Astrocyte of the cerebellum (primary cell): ENCODE data around the gene LRRC45.

Source experiments
- DNase-seq: peaks from one replicate; pipeline ENCODE4 v3.0.0-alpha.2; 2011; ENCODE audit warnings: low read depth
- H3K4me3 ChIP-seq: 2 replicates; pipeline ENCODE4 v1.5.1; 2011; ENCODE audit warnings: mild to moderate bottlenecking, low read depth, low read length, moderate library complexity
- in situ Hi-C: cut with HindIII; loops from 2 replicates; pipeline ENCODE4 v1.10.0; 2017; ENCODE audit warnings: low sequenced_read_pairs
- TF ChIP-seq, protein P1 (sequence below): IDR thresholded peaks from 2 replicates; pipeline ENCODE4 v1.5.1; 2012; ENCODE audit warnings: low read length, low read depth, moderate library complexity, mild to moderate bottlenecking; ENCODE audit errors: missing control alignments

LRRC45 gene

DNA sequence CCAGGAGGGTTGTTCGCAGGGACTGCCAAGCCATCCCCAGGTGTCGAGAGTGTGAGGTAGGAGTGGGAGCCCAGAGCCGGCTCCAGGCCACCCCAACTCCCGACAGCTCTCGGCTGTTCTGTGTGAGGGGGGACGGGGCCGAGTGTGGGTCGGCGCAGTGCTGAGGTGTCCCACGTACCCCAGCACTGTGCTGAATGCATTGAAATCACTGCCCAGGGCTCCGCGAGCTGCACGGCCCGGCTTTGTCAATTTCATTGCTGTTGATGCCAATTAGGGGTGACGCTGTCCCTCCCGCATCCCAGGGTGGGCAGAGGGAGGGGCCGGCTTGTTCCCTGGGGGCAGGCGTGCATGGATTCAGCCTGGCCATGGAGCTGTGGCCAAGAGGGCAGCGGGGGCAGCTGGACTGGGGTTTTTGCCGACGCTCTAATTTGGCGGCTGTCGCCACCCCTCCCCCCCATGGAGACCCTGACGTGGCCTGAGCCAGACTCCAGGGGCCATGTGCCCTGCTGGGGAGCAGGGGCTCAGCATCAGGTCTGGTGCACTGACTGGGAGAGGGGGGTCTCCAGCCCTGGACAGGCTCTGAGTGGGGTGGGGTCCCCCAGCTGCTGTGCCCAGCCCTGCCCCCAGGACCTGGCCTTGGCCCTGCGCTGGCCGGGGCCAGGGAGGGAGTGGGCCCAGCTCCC is 14.7 kb upstream of the LRRC45 start:
- no peak for DNase-seq
- in situ Hi-C loops = no loop called here
- TF ChIP-seq, protein P1, sequence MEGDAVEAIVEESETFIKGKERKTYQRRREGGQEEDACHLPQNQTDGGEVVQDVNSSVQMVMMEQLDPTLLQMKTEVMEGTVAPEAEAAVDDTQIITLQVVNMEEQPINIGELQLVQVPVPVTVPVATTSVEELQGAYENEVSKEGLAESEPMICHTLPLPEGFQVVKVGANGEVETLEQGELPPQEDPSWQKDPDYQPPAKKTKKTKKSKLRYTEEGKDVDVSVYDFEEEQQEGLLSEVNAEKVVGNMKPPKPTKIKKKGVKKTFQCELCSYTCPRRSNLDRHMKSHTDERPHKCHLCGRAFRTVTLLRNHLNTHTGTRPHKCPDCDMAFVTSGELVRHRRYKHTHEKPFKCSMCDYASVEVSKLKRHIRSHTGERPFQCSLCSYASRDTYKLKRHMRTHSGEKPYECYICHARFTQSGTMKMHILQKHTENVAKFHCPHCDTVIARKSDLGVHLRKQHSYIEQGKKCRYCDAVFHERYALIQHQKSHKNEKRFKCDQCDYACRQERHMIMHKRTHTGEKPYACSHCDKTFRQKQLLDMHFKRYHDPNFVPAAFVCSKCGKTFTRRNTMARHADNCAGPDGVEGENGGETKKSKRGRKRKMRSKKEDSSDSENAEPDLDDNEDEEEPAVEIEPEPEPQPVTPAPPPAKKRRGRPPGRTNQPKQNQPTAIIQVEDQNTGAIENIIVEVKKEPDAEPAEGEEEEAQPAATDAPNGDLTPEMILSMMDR = no peak
- no peak overlapping the region for H3K4me3 ChIP-seq

DNA sequence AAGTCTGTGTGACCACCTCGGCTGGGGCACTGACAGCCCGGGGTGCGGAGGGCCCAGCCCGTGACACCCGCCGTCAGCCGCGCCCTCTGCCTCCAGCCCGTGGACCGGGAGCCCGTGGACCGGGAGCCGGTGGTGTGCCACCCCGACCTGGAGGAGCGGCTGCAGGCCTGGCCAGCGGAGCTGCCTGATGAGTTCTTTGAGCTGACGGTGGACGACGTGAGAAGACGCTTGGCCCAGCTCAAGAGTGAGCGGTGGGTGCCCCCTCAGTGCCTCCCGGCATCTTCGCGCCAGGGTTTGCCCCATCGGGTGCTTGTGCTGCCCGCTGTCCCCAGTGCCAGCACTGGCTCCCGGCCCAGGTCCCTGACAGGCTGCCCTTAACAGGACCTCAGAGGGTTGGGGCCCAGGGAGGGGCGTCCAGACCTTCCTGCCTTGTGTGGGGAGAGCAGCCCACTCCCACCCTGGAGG is 14.1 kb upstream of the LRRC45 start:
- TF ChIP-seq, protein P1 = no peak
- no peak for DNase-seq
- H3K4me3 ChIP-seq = no peak overlapping the region
- in situ Hi-C loops = no loop called here

DNA sequence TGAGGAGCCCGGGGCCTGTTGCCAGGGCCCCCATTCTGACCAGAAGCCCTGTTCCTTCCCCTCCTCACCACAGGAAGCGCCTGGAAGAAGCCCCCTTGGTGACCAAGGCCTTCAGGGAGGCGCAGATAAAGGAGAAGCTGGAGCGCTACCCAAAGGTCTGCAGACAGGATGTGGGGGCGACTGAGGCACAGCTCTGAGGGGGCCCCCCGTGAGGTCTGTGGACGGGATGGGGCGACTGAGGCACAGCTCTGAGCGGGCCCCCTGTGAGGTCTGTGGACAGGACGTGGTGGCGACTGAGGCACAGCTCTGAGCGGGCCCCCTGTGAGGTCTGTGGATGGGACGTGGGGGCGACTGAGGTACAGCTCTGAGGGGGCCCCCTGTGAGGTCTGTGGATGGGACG is 13.7 kb upstream of the LRRC45 start:
- DNase-seq = no peak
- in situ Hi-C loops = no loop called here
- no peak overlapping the region for H3K4me3 ChIP-seq
- TF ChIP-seq, protein P1 = no peak

DNA sequence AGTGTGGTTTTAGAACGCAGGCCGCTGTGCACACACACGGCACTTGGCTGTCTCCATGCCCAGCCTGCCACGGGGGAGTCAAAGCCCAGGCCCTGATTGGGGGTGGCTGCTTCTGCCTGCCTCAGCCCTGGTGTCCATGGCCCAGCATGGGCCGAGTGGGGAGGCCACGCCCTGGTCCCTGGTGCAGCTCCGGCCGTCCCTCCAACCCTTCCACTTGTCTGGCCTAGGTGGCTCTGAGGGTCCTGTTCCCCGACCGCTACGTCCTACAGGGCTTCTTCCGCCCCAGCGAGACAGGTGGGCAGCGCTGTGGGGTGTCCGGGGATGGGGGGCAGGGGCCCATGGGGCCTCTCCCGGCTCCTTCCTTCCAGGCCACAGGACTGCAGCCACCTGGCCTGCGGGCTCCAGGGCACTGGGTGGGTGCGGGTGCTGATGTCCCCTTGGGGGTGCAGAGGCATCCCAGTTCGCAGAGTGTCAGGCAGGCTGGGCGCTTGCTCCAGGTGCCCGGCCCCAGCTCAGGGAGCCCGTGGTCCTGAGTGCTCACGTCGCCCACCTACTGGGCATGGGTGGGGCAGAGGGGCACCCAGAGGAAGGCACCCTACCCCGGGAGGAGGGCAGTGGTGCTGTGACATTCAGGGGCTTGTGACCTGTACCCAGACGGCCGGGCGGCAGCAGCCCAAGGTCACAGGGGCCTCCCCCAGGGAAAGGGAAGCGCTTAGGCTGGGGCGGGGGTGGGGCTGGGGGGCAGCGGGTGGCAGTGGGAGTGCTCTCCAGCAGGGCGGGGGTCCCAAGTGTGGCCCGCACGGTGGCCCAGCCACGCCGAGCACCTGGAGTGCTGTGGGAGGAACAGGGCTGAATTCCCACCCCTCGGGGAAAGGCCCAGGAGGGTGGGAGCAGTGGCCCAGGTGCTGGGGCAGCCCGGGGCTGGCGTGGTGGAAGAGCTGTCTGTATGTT is 12.3 kb upstream of the LRRC45 start:
- in situ Hi-C loops = no loop called here

DNA sequence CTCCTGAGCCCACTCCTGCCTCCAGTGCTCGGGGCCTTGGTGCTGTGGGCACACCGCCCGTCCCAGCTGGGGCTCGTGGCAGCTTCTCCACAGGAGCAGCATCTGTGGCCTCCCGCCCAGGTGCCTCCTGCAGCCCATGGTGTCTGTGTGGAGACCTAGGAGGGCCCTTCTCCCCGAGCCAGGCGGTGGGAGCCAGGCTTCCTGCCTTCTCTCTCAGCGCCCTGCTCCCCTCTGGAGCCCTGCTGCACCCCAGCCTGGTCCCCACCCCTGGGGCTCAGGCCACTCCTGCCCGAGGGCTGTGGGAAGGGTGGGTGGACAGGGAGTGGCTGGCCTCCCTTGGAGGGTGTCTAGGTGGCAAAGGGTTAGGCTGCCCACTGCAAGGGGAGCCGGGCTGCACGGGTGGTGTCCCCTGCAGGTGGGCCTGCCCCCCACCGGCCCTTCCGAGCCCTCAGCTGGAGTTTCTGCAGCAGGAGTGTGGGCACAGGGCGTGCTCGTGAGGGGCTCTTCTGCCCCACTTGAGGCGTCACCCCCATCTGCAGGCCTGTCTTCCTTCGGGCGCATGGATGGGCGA is 11.4 kb upstream of the LRRC45 start:
- H3K4me3 ChIP-seq = no peak overlapping the region
- TF ChIP-seq, protein P1 = no peak
- in situ Hi-C loops = no loop called here
- DNase-seq = no peak

More for the DNA sequence above, 12.3 kb upstream of the LRRC45 start:
- TF ChIP-seq, protein P1 = no peak
- no peak overlapping the region for H3K4me3 ChIP-seq
- no peak for DNase-seq

DNA sequence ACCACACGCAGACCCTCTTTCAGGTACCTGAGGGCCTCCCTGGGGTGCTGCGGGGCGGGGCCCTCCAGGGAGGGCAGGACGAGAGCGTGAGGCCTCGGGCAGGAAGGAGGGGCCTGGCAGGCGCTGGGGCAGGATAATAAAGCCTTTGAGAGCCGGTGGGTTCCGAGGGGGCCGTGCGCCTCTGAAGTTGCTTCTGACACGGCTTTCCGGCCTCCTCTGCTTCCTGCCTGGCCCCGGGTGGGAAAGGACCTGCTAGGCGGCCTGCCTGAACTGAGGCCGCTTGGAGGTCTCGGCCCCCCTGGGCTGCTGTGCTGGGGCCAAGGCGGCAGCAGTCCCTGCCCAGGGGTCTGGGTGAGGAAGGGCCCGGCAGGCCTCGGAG is 10.9 kb upstream of the LRRC45 start:
- no peak for DNase-seq
- no peak overlapping the region for H3K4me3 ChIP-seq
- in situ Hi-C loops = no loop called here
- TF ChIP-seq, protein P1 = no peak
